Amygdala (tissue), 56 donors: ENCODE results near the gene DNAH1.

Experiments
- DNase-seq, 56 donors: peaks; one replicate each; lab custom pipeline; 2025; lab: John Stamatoyannopoulos, UW

The DNAH1 gene

DNA sequence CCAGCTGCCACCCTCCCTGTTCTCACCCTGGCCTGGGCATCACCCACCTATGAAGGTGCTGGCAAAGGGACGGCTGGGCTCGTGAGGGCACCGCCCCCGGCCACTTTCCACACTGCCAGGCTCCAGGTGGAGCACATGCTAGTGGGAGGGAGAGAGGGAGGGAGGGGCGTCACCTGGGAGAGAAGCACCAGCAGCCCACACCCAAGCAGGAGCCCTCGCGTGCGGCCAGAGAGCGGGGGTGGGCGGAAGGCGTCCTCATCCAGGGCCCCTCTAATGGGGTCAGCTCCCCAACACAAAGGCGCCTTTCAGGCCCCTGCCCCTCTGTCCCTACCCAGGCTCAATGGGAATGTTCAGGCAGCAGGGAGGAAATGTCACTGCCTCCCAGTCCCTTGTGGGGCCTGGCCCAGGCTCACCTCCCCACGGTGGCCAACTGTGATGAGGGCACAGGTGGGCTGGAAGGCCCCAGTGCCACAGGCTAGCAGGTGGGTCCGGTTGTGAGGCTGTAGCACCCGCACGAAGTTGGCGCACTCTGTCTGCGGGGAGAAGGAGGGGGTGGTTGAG lies 125.7 kb downstream of the DNAH1 start:
- DNase-seq, result no peak

DNA sequence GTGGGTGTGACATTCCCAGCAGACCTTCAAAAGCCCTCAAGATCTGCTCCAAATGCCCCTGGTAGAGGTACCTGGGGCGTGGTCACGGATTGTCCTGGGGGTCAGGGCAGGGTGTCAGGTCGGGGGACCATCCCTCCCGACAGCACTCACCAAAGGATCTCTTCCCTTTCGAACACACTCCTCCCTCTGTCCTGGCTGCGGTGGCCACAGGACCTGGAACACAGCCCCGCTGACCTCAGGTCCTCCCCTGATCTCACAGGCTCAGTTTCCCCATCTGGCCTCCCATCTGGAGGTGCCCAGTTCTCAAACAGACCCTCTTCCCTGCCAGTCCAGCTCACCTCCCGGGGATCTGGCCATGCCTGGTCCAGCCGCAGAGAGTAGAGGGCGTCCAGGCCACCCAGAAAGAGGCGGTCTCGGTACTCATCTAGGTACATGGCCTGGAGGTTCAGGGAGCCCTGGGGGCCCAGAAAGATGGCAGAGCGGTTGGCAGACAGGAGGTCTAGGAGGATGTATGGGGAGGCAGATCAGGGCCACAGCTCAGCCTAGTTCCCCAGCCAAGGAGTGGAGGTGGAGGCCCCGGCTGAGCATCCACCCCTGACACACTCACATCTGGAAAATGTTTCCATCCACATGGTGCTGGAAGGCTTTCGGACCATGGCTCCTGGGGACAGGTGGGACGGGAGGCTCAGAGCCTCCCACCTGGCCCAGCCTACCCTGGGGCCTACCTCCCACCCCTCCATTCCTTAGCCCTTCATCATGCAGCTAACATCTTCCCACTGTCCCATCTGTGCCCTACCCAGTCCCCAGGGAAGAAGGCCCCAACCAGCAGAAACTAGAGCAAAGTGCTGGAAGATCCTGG lies 126.5 kb downstream of the DNAH1 start:
- DNase-seq, result no peak

DNA sequence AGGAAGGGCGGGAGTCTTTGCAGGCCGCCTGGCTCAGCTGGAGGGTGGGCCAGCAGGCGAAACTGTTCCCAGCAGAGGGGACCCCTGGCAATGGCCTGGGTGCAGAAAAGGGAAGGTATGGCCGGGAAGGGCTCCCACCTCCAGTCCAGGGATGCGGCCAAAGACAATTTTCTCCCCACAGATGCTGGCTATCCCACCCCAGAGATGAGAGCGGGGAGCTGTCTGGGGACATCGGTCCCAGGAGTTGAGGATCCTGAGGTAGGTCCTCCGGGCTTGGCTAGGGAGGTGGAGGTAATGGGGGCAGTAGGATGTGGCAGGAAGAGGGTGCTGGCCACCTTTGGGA lies 127.1 kb downstream of the DNAH1 start:
- no peak for DNase-seq

DNA sequence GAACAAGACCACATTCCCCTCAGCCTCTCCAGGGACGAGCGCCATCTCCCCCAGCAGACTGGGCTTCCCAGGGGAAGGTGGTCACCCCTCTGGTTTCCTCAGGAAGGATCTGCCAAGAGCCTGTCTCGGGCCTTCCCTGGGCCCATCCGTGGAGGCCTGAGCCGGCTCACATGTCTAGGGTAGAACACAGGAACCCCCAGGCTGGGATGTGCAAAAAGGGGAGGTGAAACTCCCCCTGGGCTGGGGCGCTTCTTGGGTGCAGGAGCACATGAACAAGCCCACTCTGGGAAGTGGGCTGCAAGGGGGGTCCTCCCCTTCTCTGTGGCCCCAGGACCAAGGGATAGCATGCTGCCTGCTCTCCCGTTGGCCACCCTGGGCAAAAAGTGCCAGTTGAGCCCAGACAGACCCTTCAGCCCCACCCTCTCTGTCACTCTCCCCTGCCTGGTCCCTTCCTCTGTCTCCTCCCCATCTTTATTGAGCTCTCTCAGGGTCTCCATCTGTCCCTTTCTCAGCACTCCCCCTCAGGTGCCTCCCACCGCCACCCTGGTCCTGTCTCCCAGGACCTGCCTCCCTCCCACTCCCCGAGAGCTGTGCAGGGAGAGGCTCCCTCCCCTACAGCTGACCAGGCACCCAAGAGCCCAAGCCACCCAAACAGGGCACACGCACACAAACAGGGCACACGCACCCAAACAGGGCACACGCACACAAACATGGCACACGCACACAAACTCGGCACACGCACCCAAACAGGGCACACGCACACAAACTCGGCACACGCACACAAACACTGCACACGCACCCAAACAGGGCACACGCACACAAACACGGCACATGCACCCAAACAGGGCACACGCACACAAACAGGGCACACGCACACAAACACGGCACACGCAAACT lies 127.9 kb downstream of the DNAH1 start:
- no peak for DNase-seq

DNA sequence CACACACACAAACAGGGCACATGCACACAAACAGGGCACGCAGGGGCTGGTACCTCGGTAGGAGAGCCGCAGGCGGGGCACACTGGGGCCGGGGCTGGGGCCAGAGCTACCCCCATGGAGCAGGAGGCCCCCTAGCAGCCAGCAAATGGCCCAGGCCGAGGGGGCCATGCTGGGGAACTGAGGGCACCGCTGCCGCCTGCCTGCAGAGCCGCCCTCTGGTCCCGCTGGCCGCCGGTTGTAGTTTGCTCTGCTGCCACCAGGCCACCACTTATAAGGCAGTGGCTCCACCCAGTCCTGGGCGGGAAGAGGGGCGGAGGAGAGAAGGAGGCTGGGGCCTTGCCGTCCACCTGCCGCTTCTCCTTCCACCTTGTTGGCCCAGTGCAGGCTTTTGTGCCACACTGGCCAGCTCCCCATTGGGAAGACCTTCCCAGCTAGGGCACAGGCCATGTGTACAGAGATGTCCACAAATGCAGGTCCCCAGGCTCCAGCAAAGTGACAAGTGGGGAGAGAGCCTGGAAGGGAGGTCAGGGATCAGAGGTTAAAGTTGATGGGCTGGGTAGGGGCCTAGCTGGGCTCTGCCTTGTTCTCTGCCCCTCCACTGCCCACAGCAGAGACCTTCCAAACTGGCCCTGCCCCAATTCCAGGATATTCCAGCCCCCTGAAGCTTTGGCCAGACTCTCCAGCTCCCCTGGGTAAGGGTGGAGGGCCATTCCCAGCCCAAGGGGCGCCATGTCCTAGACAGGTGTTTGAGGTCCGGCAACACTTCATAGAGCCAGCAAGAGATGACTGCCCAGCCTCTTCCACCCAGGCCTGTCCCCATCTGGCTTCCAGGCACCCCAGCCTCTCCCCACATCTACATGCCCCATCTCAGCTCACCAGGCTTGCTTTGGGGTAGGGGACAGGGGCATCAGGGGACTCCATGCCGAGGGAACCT lies 129.0 kb downstream of the DNAH1 start, which contains the start of gene SEMA3G:
Gene SEMA3G (minus strand): TSS at position 244 of the 934 bp plus-strand sequence. CDS start 76 bp downstream, at position 168.
- DNase-seq, result peak in 3 of 56 donors; percentile 8 to 19 (median 15)

DNA sequence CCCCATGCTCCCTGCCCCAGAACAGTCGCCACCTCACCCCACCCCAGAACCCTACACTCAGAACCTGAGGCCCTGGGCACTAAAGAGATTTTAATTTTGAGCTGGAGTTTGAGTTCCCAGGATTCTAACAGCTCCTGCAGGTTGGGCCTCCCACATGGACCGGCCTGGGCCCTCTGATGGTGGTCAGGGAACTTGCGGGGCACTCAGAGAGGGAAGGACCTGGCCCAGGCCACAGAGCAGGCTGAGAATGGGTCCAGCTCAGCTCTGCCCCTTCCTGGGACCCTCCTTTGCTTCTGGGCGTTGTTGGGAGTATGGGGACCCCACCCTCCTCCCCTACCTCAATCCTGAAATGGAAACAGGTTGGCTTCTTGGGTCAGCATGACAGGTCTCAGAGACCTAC lies 129.9 kb downstream of the DNAH1 start:
- no peak for DNase-seq

DNA sequence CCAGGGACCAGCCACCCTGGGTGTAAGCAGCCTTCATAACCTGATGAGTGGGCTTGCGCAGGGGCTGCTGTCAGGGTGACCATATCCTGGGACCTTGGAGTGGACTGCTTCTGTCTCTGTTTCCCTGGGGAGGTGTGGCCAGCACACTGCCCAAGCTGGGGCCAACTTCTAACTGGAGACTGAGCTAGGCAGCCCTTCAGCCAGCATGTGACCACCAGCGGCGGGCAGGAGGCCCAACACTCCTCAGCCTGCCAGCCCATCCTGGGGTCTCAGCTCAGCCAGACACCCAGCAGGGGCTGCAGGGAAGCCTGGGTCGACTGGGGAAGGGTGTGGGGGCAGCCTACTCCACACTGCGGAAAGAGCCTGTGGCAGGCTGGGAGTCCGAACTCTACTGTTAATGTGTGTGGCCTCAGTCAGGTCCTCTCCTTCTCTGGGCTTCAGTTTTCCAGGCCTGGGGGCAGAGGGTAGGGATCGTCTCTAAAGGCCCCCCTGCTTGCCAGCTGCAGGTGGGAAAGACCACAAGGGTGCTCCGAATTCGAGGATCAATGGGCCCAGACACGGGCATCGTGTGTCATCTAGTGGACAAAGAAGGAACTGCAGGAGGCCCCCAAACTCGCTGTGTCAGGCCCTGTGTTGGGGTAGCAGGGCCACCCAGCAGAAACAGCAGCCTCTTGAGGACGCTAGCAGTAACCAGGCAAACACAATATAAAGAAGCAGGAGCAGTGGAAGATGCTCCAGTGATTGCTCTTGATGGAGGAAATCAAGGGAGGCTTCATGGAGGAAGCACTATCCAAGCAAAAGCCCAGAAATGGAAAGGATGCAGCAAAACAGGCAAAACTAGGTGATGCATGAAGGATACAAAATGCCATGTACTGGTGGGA lies 130.8 kb downstream of the DNAH1 start:
- peak in 27 of 56 donors; percentile 8 to 71 (median 27) for DNase-seq

DNA sequence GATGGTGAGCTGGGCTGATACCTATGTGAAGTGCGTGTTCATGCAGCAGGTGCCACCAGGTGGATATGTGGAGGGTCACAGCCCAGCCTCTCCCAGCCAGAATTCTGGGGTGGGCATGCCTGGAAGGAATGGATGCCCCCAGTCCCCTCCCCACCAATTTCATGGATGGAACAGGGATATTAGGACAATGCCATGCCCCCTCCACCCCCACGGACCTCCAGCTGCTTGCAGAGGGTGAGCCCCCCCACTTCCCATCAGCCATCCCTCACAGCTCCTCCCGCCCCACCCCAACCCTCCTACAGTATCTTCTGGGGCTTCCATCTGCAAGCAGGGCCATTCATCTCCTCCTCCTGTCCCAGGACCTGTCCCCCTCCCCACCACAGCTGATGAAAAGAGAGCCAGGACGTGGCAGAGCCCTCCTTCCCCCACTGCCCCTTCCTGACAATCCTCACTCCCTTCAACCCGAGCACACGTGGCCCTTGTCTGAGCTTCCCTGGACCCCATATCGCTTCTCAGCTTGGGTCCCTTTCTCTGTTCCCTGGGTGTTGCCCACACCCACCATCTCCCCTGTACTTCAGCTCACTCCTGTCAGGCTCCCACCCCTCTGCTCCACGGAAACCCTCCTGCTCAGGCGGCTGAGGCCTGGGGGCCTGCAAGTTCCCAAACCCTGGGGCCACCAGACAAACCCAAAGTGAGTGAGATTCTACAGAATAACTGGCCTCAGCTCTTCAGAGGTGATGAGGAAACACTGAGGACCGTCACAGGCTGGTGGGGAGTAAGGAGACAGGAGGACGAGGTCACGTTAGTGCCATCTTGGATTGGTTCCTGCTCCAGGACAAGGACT lies 131.6 kb downstream of the DNAH1 start:
- no peak for DNase-seq
